ENCODE results near the gene CTBP2.

GRCh38 chr10:125005312-125006187 lies 154.8 kb downstream of the CTBP2 start:
- no peak for TF ChIP-seq EZH2 (IDR thresholded peaks at IDR 0.05; ENCODE audit: low read length)
- TF ChIP-seq, protein P1, sequence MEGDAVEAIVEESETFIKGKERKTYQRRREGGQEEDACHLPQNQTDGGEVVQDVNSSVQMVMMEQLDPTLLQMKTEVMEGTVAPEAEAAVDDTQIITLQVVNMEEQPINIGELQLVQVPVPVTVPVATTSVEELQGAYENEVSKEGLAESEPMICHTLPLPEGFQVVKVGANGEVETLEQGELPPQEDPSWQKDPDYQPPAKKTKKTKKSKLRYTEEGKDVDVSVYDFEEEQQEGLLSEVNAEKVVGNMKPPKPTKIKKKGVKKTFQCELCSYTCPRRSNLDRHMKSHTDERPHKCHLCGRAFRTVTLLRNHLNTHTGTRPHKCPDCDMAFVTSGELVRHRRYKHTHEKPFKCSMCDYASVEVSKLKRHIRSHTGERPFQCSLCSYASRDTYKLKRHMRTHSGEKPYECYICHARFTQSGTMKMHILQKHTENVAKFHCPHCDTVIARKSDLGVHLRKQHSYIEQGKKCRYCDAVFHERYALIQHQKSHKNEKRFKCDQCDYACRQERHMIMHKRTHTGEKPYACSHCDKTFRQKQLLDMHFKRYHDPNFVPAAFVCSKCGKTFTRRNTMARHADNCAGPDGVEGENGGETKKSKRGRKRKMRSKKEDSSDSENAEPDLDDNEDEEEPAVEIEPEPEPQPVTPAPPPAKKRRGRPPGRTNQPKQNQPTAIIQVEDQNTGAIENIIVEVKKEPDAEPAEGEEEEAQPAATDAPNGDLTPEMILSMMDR (optimal IDR thresholded peaks at IDR 0.05 in 1 of 3, IDR thresholded peaks at IDR 0.05 in 1 of 3, conservative IDR thresholded peaks at IDR 0.05 in 1 of 3; ENCODE audit: extremely low read depth in 1 of 3, insufficient read depth in 2 of 3, low read length in 3 of 3), result no peak

All from keratinocyte (primary cell).